ENCODE measurements around the gene SEC63. TPM values are rescaled to one million over a fixed set of nuclear protein-coding genes. Genes with fewer than 3 reads are reported as not detected.

The SEC63 gene
- total and polyA plus RNA-seq, 2 of the 4 experiments (the other 2 are of a cell fraction): 8.6 to 22.4 TPM

GRCh38 chr6:107846262-107846795 is 111.7 kb downstream of the SEC63 start:
- Histone ChIP-seq H4K20me1 (ENCODE audit: insufficient read depth, low read length) (no peaks in the 10 kb centered on the region), H2BK120ac (ENCODE audit: low read depth, low read length) (no peak overlapping the region), H2BK5ac (ENCODE audit: low read depth, low read length, poor library complexity, severe bottlenecking) (no peak overlapping the region), H3K4ac (ENCODE audit: low read depth, low read length) (no peak overlapping the region), H3K23ac (ENCODE audit: low read depth, low read length) (no peak overlapping the region), H3K4me3 (ENCODE audit: insufficient read depth, low read depth, low read length) (no peak overlapping the region), H3K9me3 (ENCODE audit: control insufficient read depth, insufficient read depth, low read length) (no peaks in the 10 kb centered on the region), H3K14ac (replicated peaks; ENCODE audit: low read depth, low read length) (no peak overlapping the region), H2AFZ (replicated peaks; ENCODE audit: low read length, poor library complexity) (no peak overlapping the region), H3K27me3 (ENCODE audit: control insufficient read depth, insufficient read depth, low read length) (peaks cover 7% of the 10 kb centered on the region), H2BK20ac (ENCODE audit: low read depth, low read length) (no peak overlapping the region), H3K36me3 (ENCODE audit: control insufficient read depth, insufficient read depth, low read length) (no peaks in the 10 kb centered on the region), H2AK9ac (replicated peaks; ENCODE audit: low read depth, low read length, poor library complexity) (no peak overlapping the region), H2AK5ac (ENCODE audit: low read depth, low read length) (no peak overlapping the region), H3K4me2 (ENCODE audit: low read depth, low read length) (no peak overlapping the region), H4K5ac (ENCODE audit: low read depth, low read length) (no peak overlapping the region), H2BK15ac (ENCODE audit: low read depth, low read length) (no peak overlapping the region), H4K91ac (ENCODE audit: insufficient read depth, low read depth, low read length) (no peak overlapping the region), H3K27ac (ENCODE audit: insufficient read depth, low read length) (no peak overlapping the region), H3K9ac (ENCODE audit: low read depth, low read length) (no peak overlapping the region), H3K9me1 (ENCODE audit: insufficient read depth, low read length) (peaks cover 3% of the 10 kb centered on the region; the same call in 1 of the 2 replicates), H3K18ac (ENCODE audit: low read depth, low read length) (no peak overlapping the region), H3K4me1 (ENCODE audit: control insufficient read depth, insufficient read depth, low read length) (no peaks in the 10 kb centered on the region), H3K79me1 (ENCODE audit: low read depth in 1 of 2, low read length in 2 of 2) (no peaks in the 10 kb centered on the region), H3K56ac (ENCODE audit: extremely low read depth, insufficient read depth, low read length) (no peak overlapping the region), H4K8ac (ENCODE audit: low read depth in 2 of 2, low read length in 2 of 2) (no peak overlapping the region)
- WGBS, 2 experiments (ENCODE audit: extremely low coverage in 2 of 2, insufficient read length in 1 of 2): no CpG with 5 or more reads among the region's 4 CpGs
- CTCF ChIA-PET: interaction anchor here (0.9 kb wide), 1 partner anchor 14 kb away, joined by 3 read pairs; no protein-coding TSS in a partner anchor
- in situ Hi-C loops (cut with MboI; ENCODE audit: low sequenced_read_pairs): loop anchor here (5.0 to 25.0 kb wide), 3 partner anchors 174 to 659 kb away; partner anchors contain the start of gene SOBP
- BruUV-seq (replicated peaks): no TSS peak
- no peak for TF ChIP-seq ELK1 (IDR thresholded peaks at IDR 0.05; ENCODE audit: borderline replicate concordance, low read depth, low read length)
- TF ChIP-seq CTCF (conservative IDR thresholded peaks at IDR 0.05; ENCODE audit: low read depth, low read length): no peak
- no peak for TF ChIP-seq CEBPB (IDR thresholded peaks at IDR 0.05; ENCODE audit: low read depth, low read length)
- TF ChIP-seq NFE2L2 (IDR thresholded peaks at IDR 0.05; ENCODE audit: low read depth, low read length): no peak
- no peak for TF ChIP-seq MXI1 (IDR thresholded peaks at IDR 0.05; ENCODE audit: borderline replicate concordance, low read depth, low read length)
- TF ChIP-seq BHLHE40 (IDR thresholded peaks at IDR 0.05; ENCODE audit: low read depth, low read length): no peak
- no peak for TF ChIP-seq USF2 (IDR thresholded peaks at IDR 0.05; ENCODE audit: low read depth, low read length)
- TF ChIP-seq RAD21 (IDR thresholded peaks at IDR 0.05; ENCODE audit: low read length): no peak
- TF ChIP-seq SMC3 (IDR thresholded peaks at IDR 0.05; ENCODE audit: low read depth, low read length): no peak
- TF ChIP-seq POLR2A (IDR thresholded peaks at IDR 0.05; ENCODE audit: low read depth, low read length): no peak
- no peak for TF ChIP-seq CHD1 (IDR thresholded peaks at IDR 0.05; ENCODE audit: low read depth, low read length)
- TF ChIP-seq MAZ (IDR thresholded peaks at IDR 0.05; ENCODE audit: borderline replicate concordance, low read depth, low read length): no peak
- TF ChIP-seq RFX5 (IDR thresholded peaks at IDR 0.05; ENCODE audit: low read depth, low read length): no peak
- no peak for TF ChIP-seq RCOR1 (IDR thresholded peaks at IDR 0.05; ENCODE audit: insufficient replicate concordance, low read length)
- TF ChIP-seq FOS (IDR thresholded peaks at IDR 0.05; ENCODE audit: low read depth, low read length): no peak
- no peak for TF ChIP-seq MAFK (IDR thresholded peaks at IDR 0.05; ENCODE audit: low read depth, low read length)
- dilution Hi-C loops (cut with HindIII; ENCODE audit: low sequenced_read_pairs, unreplicated experiment): no loop called here
- DNase-seq (no peak), ATAC-seq (ENCODE audit: low read depth) (no peak)
- POLR2A ChIA-PET (ENCODE audit: unreplicated experiment): interaction anchor here (0.6 kb wide), 1 partner anchor 17 kb away, joined by 3 read pairs; no protein-coding TSS in a partner anchor
- intact Hi-C loops (cut with micrococcal nuclease): loop anchor here (5.0 to 10.0 kb wide), 3 partner anchors 354 to 714 kb away; partner anchors contain the start of gene SOBP
